Right kidney (tissue), 1 donor: ENCODE results near the gene COX5A.
"Not testable (repeated sequence)": the region's sequence is repeated elsewhere in the genome, so short reads cannot be mapped to it uniquely, and the experiment has no call there.

Source experiments
- DNase-seq: peaks from one replicate; pipeline ENCODE4 v3.0.0-alpha.2; 2016

COX5A gene

GRCh38 chr15:74956648-74957475 is 19.0 kb upstream of the COX5A start, which contains the start of gene RPP25:
Gene RPP25 (minus strand): TSS chr15:74956772. CDS start chr15:74956583, 189 bp downstream.
- peak; percentile 82 for DNase-seq

DNA sequence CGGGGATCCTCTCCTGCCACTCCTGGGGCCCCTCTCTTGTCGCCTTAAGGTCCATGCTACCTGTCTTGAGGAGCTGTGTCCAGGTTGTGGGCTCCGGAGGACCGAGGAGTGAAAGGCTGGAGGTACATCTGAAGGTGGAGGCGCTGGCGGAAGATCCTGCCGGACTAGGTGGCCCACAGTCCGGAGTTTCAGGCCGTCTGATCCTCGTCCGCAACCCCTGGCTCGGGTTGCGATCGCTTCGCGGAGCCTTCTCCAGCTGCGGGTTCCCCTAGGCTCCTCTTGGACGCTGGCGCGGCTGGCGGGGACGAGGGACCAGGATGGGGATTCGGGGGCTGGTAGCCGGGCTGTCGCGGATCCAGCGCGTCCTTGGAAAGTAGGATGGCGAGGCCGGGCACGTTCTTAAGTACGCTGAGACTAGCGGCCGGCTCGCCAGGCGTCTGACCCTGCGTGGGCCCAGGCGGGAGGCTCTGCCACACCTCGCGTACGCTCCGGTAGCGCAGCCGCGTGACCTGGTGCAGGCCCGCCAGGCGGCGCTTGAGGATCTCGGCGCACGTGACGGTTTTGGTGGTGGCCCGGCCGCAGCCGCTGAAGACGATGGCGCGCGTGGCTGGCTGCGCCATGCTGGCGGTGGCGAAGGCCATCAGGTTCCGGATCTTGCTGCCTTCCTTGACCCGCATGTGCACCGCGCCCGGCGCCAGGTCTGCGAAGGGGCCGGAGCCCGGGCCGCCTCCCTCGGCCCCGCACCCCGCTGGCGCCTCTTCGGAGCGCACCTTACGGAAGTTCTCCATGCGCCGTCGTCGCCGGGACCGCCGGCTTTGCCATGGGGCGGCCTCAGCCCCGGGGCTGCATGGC is 18.1 kb upstream of the COX5A start:
- DNase-seq: peak; percentile 90

DNA sequence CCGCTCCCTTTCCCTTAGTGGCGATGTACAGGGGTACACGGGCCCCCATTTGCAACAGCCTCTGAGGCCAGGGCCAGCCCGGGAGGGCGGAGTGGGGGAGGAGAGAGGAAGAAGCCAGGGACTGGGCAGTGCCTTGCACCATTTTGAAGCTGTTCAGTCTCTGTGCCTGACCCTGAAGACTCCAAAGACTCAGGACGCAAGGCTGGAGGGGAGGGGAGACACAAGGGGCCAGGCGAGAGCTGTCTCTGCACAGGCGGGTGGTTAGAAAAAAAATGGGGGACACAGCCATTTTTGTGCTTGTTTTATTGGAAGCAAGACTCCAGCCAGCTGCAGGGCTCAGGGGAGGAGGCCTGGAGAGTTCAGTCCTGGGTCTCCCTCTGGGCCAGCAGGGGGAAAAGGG is 17.1 kb upstream of the COX5A start:
- peak; percentile 22 for DNase-seq

GRCh38 chr15:74954515-74954914 is 16.6 kb upstream of the COX5A start:
- DNase-seq: no peak

DNA sequence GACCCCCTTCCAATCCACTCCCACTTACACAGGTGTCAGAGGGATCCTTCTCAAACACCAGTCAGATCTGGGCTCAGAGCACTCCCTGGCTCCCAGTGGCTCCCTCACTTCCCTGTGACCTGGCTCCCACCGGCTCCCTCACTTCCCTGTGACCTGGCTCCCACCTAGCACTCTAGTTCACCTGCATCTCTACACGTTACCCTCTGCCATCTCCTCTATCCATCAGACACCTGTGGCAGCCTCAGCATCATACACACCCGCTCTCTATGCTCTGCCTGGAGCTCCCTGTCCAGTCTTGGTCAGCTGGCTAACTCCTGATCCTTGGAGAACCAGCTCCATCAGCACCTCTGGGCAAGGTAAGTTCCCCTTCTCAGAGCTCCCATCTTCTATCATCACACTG is 13.1 kb upstream of the COX5A start:
- DNase-seq: no peak

DNA sequence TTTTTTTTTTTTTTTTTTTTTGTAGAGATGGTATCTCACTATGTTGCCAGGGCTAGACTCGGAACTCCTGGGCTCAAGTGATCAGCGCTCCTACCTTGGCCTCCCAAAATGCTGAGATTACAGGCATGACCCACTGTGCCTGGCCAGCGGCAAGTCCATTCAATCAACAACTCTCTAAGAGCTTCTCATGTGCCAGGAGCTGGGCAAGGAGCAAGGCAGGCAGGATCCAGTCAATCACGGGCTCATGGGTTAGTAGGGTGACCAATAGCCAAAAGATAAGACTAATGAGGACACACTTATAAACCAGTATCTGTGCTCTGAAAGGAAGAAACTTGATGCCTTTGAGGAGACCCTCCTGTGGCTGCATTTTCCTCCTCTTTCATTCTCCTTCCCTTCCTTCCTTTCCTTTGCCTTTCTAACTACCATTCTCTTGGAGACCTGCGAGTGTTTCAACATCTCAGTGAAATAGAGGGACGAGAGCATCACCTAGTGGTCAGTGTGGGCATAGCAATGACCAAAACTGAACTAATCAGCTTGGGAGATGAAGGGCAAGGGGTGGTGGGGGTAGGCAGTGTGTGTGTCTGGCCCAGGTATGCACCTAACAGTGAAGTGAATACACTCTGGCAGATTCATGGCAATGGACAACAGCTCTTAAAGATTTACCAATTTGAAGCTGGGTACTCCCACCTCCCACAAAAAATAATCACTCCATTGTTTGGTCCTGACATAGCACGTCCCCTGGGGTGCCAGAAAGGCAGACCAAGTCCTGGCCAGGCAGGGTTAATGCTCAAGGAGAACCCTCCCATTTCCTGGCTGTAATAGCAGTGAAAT is 12.4 kb upstream of the COX5A start:
- peak; percentile 64 for DNase-seq

- no peak for DNase-seq
These were observed 642 bp downstream of the COX5A start for GRCh38 chr15:74937272-74937589.

DNA sequence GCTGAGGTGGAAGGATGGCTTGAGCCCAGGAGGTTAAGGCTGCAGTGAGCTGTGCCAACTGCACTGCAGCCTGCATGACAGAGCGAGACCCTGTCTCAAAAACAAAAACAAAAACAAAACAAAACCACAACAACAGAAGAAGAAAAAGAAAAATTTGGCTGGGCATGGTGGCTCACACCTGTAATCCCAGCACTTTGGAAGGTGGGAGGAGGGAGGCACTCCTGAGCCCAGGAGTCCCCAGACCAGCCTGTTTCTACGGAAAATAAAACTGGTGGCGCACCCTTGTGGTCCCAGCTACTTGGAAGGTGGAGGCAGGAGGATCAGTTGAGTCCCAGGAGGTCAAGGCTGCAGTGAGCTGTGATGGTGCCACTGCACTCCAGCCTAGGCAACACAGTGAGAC is 2.7 kb downstream of the COX5A start:
- not testable (repeated sequence) for DNase-seq

- DNase-seq: no peak
These were observed 4.3 kb downstream of the COX5A start for GRCh38 chr15:74933573-74933972.

DNA sequence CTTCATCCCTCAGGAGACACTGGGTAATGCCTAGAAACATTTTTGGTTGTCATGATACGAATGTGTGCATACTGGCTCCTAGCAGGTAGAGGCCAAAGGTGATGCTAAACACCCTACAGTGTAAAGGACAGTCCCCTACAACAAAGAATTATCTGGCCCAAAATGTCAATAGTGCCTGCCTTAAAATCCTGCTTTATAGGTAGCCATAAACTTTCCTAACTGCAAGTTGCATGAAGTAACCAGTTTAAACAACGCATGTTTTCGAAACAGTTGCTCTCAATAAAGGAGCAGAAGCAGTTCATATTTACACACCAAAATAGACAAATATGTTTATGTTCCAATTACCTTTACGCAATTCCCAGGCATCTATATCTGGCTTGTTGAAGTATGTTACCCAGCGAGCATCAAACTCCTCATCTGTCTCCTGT is 9.1 kb downstream of the COX5A start:
- DNase-seq: no peak

- DNase-seq: no peak
These were observed 13.3 kb downstream of the COX5A start for GRCh38 chr15:74924525-74924924.

DNA sequence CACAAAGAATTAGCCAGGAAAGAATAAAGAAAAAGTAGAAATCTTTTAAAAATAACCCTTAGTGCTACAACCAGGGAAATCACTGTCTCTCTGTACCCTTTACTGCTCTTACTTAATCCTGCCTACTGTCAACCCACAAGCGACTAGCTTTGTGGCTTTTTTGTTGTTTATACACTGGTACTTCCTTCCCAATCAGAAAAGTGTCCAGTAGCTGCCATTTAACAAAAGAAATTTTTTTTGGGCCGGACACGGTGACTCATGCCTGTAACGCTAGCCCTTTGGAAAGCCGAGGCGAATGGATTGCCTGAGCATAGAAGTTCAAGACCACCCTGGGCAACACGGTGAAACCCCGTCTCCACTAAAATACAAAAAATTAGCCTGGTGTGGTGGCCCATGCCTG is 17.4 kb downstream of the COX5A start:
- DNase-seq: no peak

DNA sequence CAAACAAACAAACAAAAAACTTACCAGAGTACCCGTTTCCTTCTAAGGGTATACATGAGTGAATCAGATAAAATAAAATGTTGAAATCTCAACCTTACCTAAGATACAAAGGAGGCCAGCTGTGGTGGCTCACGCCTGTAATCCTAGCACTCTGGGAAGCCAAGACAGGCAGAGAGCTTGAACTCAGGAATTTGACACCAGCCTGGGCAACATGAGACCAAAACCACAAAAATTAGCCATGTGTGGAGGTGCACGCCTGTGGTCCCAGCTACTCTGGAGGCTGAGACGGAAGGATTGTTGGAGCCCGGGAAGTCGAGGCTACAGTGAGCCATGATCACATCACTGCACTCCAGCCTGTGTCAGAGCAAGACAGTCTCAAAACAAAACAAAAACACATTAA is 20.2 kb downstream of the COX5A start:
- DNase-seq: no peak

DNA sequence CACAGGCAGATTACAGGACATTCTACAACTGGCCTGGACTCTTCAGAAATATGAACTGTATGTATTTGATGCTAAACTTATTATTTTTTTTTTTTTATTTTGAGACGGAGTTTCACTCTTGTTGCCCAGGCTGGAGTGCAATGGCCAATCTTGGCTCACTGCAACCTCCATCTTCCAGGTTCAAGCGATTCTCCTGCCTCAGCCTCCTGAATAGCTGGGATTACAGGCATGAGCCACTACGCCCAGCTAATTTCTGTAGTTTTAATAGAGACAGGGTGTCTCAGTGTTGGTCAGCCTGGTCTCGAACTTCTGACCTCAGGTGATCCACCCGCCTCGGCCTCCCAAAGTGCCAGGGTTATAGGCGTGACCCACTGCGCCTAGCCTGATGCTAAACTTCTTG is 24.1 kb downstream of the COX5A start:
- DNase-seq: not testable (repeated sequence)

DNA sequence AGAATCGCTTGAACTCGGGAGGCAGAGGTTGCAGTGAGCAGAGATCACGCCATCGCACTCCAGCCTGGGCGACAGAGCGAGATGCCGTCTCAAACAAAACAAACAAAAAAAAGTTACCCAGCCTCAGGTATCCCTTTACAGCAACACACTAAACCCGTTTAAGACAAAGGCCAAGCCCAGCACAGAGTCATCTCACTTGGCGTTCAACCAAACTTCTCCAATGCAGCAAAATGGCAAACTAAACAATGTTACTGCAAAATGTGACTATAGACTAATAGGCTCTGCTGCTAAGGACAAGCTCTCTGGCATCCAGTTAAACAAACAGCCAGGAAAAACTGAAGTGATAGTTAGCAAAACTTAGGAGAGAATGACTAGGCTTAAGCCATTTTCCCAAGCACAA is 24.8 kb downstream of the COX5A start:
- DNase-seq: no peak

GRCh38 chr15:74908635-74909034 is 29.2 kb downstream of the COX5A start:
- no peak for DNase-seq

DNA sequence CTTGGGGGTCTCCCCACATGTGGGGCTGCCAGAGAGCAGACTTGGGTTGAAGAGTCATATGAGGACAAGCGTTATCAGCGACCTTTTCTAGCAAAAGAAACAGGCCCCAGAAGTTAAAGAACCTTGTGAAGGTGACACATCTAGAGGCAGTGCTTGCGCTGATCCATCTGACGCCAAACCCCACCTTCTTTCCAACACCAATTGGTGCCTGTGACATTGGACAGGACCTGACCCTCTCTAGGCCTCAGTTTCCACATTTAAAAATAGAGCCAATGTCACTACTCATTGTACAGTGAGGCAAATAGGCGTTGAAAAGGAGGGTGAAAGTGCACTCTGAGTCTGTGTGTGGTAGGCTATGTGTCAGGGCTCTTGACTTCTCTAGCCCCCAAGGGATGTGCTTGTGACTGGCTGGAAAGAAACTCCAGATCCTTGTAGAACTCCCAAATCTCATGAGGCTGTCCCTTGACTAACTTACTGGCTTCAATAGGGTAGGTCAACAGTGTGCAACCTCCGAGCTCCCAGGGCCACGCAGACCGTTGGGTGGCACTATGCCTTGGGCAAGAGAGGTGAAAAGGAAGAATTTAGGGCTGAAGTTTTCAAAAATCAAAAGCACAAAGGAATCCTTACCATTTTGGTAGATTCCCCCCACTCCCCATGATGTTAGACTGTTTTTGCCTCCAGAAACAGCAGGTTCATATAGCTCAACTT is 30.6 kb downstream of the COX5A start:
- DNase-seq: no peak

- peak; percentile 95 for DNase-seq
These were observed 31.3 kb downstream of the COX5A start, which contains the start of gene FAM219B for GRCh38 chr15:74906450-74907162. Gene FAM219B (minus strand): TSS chr15:74906851. CDS start chr15:74906800, 51 bp downstream.

DNA sequence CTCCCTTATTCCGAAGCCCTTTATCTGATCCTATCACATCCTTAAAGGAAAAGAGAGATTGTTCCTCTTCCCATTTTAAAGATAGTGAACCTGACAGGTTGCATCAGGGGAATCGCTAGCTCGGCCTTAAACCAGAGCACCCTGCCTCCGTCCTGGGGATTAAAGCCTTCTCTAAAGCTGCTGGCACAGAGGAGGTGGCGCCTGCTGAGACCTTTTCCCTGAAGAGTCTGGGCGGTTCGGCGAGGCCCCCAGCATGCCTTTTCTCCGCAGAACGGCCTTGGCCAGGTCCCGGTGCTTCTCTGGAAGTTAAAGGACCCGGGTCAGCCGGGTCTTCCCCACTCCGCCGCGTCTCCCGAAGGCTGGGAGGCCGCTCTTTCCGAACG is 31.8 kb downstream of the COX5A start:
- no peak for DNase-seq

GRCh38 chr15:74904190-74904805 is 33.6 kb downstream of the COX5A start:
- no peak for DNase-seq

DNA sequence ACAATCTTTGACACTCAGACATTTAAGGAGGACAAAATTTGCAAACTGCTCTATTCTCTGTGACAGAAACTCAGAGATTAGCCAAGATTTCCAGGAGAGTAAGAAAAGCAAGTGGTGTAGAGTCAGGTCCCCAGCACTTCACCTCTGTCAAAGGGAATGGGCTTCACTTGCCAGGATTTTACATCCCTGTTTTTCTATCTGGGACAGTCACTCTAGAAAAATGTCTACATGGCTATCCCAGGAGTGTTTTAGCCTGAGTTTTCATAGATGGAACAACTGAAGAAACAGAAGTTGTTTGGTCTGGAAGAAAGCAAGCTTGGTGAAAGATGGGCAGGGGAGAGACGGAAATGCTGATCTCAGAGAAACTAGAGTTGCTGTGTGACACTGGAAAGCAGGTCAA is 34.2 kb downstream of the COX5A start:
- no peak for DNase-seq
